ENCODE data around the gene PTPN6. TPM values are rescaled to one million over a fixed set of nuclear protein-coding genes. Genes with fewer than 3 reads are reported as not detected.

Gene PTPN6
- total and polyA plus RNA-seq, 2 donors from 2014 or later, result 38.0 to 70.8 TPM

GRCh38 chr12:6941782-6942181, 9.4 kb upstream of the PTPN6 start:
- no peak overlapping the region for H3K4me3 ChIP-seq (ENCODE audit: low read length in 3 of 3)
- intact Hi-C loops (cut with DNase I), result loop anchor here (10.0 kb wide), 1 partner anchor 153 kb away; the partner anchor contains the start of gene C1R
- peaks cover 0 to 34% (median 26%) of the 10 kb centered on the region in 3 donors for H3K4me1 ChIP-seq (ENCODE audit: control insufficient read depth in 2 of 3, insufficient read depth in 2 of 3, low read depth in 1 of 3, low read length in 3 of 3)
- H3K36me3 ChIP-seq (ENCODE audit: control insufficient read depth in 2 of 3, insufficient read depth in 3 of 3, low read length in 3 of 3), result peaks cover 0 to 4% (median 3%) of the 10 kb centered on the region in 3 donors
- no peaks in the 10 kb centered on the region for H3K27me3 ChIP-seq (ENCODE audit: control insufficient read depth, insufficient read depth, low read length)
- FAIRE-seq, result no peak
- peak in 2 of 5 donors; percentile 68 to 80 for DNase-seq
- no peak for TF ChIP-seq CTCF (IDR thresholded peaks at IDR 0.05; ENCODE audit: borderline replicate concordance, extremely low read depth, insufficient read depth)
- H3K27ac ChIP-seq (ENCODE audit: low read depth in 2 of 2, low read length in 2 of 2), result no peak overlapping the region
- no peak overlapping the region for H3K9ac ChIP-seq (ENCODE audit: low read length in 3 of 3)
- no peaks in the 10 kb centered on the region for H3K9me3 ChIP-seq (ENCODE audit: control insufficient read depth in 2 of 3, insufficient read depth in 1 of 3, low read length in 3 of 3)

GRCh38 chr12:6942331-6942665, 8.9 kb upstream of the PTPN6 start:
- H3K9me3 ChIP-seq (ENCODE audit: control insufficient read depth in 2 of 3, insufficient read depth in 1 of 3, low read length in 3 of 3), result no peaks in the 10 kb centered on the region

DNA sequence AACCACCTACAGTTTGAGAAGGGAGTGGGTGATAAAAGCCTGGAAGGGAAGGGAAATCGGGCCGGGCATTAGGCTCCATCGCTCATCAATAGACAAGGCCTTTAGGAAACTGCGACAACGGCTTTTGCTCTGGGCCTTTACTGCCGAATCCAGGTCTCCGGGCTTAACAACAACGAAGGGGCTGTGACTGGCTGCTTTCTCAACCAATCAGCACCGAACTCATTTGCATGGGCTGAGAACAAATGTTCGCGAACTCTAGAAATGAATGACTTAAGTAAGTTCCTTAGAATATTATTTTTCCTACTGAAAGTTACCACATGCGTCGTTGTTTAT, 7.8 kb upstream of the PTPN6 start:
- Histone ChIP-seq H3K4me3 (ENCODE audit: low read length in 3 of 3) (peak overlapping the region; percentile 22 to 89 (median 84)), H3K27me3 (ENCODE audit: control insufficient read depth, insufficient read depth, low read length) (no peaks in the 10 kb centered on the region), H3K4me1 (ENCODE audit: control insufficient read depth in 2 of 3, insufficient read depth in 2 of 3, low read depth in 1 of 3, low read length in 3 of 3) (peaks cover 0 to 32% (median 24%) of the 10 kb centered on the region in 3 donors), H3K36me3 (ENCODE audit: control insufficient read depth in 2 of 3, insufficient read depth in 3 of 3, low read length in 3 of 3) (peaks cover 0 to 4% (median 3%) of the 10 kb centered on the region in 3 donors), H3K27ac (ENCODE audit: low read depth in 2 of 2, low read length in 2 of 2) (peak overlapping the region; percentile 96 to 97), H3K9me3 (ENCODE audit: control insufficient read depth in 2 of 3, insufficient read depth in 1 of 3, low read length in 3 of 3) (no peaks in the 10 kb centered on the region), H3K9ac (ENCODE audit: low read length in 3 of 3) (peak overlapping the region; percentile 21 to 93 (median 85))
- DNase-seq (peak in 4 of 5 donors; percentile 88 to 97 (median 90)), FAIRE-seq (peak; percentile 66)
- TF ChIP-seq CTCF (IDR thresholded peaks at IDR 0.05; ENCODE audit: borderline replicate concordance, extremely low read depth, insufficient read depth), result no peak
- intact Hi-C loops (cut with DNase I), result loop anchor here (10.0 kb wide), 1 partner anchor 151 kb away; the partner anchor contains the start of gene C1R

More at GRCh38 chr12:6942331-6942665, 8.9 kb upstream of the PTPN6 start:
- no peak overlapping the region for H3K9ac ChIP-seq (ENCODE audit: low read length in 3 of 3)
- H3K4me1 ChIP-seq (ENCODE audit: control insufficient read depth in 2 of 3, insufficient read depth in 2 of 3, low read depth in 1 of 3, low read length in 3 of 3), result peaks cover 0 to 36% (median 29%) of the 10 kb centered on the region in 3 donors
- H3K4me3 ChIP-seq (ENCODE audit: low read length in 3 of 3), result no peak overlapping the region
- intact Hi-C loops (cut with DNase I), result loop anchor here (10.0 kb wide), 1 partner anchor 153 kb away; the partner anchor contains the start of gene C1R
- peak in 1 of 5 donors; percentile 72 for DNase-seq
- no peaks in the 10 kb centered on the region for H3K27me3 ChIP-seq (ENCODE audit: control insufficient read depth, insufficient read depth, low read length)
- TF ChIP-seq CTCF (IDR thresholded peaks at IDR 0.05; ENCODE audit: borderline replicate concordance, extremely low read depth, insufficient read depth), result no peak
- FAIRE-seq, result no peak
- H3K36me3 ChIP-seq (ENCODE audit: control insufficient read depth in 2 of 3, insufficient read depth in 3 of 3, low read length in 3 of 3), result peaks cover 0 to 4% (median 3%) of the 10 kb centered on the region in 3 donors
- H3K27ac ChIP-seq (ENCODE audit: low read depth in 2 of 2, low read length in 2 of 2), result no peak overlapping the region

Measured in kidney (tissue), 14 donors.